Fibroblast of lung (primary cell): Measurements from ENCODE around the gene NHS.

Source experiments
- CTCF ChIP-seq, 2 donors: IDR thresholded peaks in 1 of 2; conservative IDR thresholded peaks in 1 of 2; 1 replicate in 1 of 2; 2 replicates in 1 of 2; pipeline ENCODE4 v1.5.1; 2011 to 2012; ENCODE audit warnings: low read length in 2 of 2, control low read depth in 1 of 2, inconsistent platforms in 1 of 2, low read depth in 1 of 2, mild to moderate bottlenecking in 1 of 2
- EZH2 ChIP-seq: IDR thresholded peaks from 2 replicates; pipeline ENCODE4 v1.5.1; 2012; ENCODE audit warnings: low read length, control low read depth, mild to moderate bottlenecking; ENCODE audit errors: missing control alignments

- TF ChIP-seq CTCF (conservative IDR thresholded peaks at IDR 0.05 in 1 of 2, IDR thresholded peaks at IDR 0.05 in 1 of 2; ENCODE audit: low read depth in 1 of 2, low read length in 2 of 2) (no peak), EZH2 (no peak)
Observed at GRCh38 chrX:17597836-17598439, 222.9 kb downstream of the NHS start.
